ENCODE measurements around the gene UCK1. TPM values are rescaled to one million over a fixed set of nuclear protein-coding genes. Genes with fewer than 3 reads are reported as not detected.

Gene UCK1
- total and polyA plus RNA-seq, 2 of the 4 experiments (the other 2 are of a cell fraction) = 17.9 to 21.4 TPM

DNA sequence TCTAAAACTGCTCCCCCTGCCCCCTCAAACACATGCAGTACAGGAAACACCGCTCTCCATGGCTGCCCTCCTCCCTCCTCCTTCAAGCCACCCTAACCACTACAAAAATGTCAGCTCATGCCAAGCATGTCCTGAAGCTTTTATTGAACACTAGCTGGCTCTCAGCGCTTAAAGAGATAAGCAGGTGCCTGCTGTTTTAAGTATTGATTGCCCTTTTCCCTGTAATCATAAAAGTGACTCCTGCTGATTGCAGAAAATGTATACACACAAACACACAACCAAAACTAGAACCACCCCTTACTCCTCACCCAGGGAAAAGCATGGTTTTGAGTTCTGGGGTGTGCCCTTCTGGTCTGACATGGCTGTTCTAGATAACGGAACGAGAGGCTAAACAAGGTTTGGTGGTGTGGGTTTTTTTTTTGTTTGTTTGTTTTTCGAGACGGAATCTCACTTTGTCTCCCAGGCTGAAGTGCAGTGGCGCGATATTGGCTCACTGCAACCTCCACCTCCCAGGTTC is 3.7 kb upstream of the UCK1 start:
- Histone ChIP-seq H4K8ac (ENCODE audit: low read depth in 2 of 2, low read length in 2 of 2) (no peak overlapping the region), H3K36me3 (ENCODE audit: control insufficient read depth, insufficient read depth, low read length) (no peaks in the 10 kb centered on the region; the same call in 1 of the 2 replicates), H2BK20ac (ENCODE audit: low read depth, low read length) (no peak overlapping the region), H2BK5ac (ENCODE audit: low read depth, low read length, poor library complexity, severe bottlenecking) (no peak overlapping the region), H3K27ac (ENCODE audit: insufficient read depth, low read length) (no peak overlapping the region), H3K9ac (ENCODE audit: low read depth, low read length) (no peak overlapping the region), H3K4me1 (ENCODE audit: control insufficient read depth, insufficient read depth, low read length) (peaks cover 8% of the 10 kb centered on the region), H3K9me1 (ENCODE audit: insufficient read depth, low read length) (no peaks in the 10 kb centered on the region), H4K91ac (ENCODE audit: insufficient read depth, low read depth, low read length) (no peak overlapping the region), H2BK120ac (ENCODE audit: low read depth, low read length) (no peak overlapping the region), H3K79me1 (ENCODE audit: low read depth in 1 of 2, low read length in 2 of 2) (peaks cover 8 to 9% of the 10 kb centered on the region in 2 experiments), H3K4ac (ENCODE audit: low read depth, low read length) (no peak overlapping the region), H3K18ac (ENCODE audit: low read depth, low read length) (no peak overlapping the region), H2AFZ (replicated peaks; ENCODE audit: low read length, poor library complexity) (no peak overlapping the region), H3K14ac (replicated peaks; ENCODE audit: low read depth, low read length) (no peak overlapping the region), H4K5ac (ENCODE audit: low read depth, low read length) (no peak overlapping the region), H3K4me2 (ENCODE audit: low read depth, low read length) (no peak overlapping the region), H3K23ac (ENCODE audit: low read depth, low read length) (no peak overlapping the region), H3K4me3 (ENCODE audit: insufficient read depth, low read depth, low read length) (no peak overlapping the region), H3K56ac (ENCODE audit: extremely low read depth, insufficient read depth, low read length) (no peak overlapping the region), H2BK15ac (ENCODE audit: low read depth, low read length) (no peak overlapping the region), H3K9me3 (ENCODE audit: control insufficient read depth, insufficient read depth, low read length) (peaks cover 3% of the 10 kb centered on the region; the same call in 1 of the 2 replicates), H2AK9ac (replicated peaks; ENCODE audit: low read depth, low read length, poor library complexity) (no peak overlapping the region), H3K27me3 (ENCODE audit: control insufficient read depth, insufficient read depth, low read length) (peaks cover 7% of the 10 kb centered on the region), H2AK5ac (ENCODE audit: low read depth, low read length) (no peak overlapping the region), H4K20me1 (ENCODE audit: insufficient read depth, low read length) (no peaks in the 10 kb centered on the region)
- intact Hi-C loops (cut with micrococcal nuclease) = no loop called here
- TF ChIP-seq MAZ (IDR thresholded peaks at IDR 0.05; ENCODE audit: borderline replicate concordance, low read depth, low read length) = no peak
- TF ChIP-seq SMC3 (IDR thresholded peaks at IDR 0.05; ENCODE audit: low read depth, low read length) = no peak
- TF ChIP-seq, protein P1, sequence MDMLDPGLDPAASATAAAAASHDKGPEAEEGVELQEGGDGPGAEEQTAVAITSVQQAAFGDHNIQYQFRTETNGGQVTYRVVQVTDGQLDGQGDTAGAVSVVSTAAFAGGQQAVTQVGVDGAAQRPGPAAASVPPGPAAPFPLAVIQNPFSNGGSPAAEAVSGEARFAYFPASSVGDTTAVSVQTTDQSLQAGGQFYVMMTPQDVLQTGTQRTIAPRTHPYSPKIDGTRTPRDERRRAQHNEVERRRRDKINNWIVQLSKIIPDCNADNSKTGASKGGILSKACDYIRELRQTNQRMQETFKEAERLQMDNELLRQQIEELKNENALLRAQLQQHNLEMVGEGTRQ (IDR thresholded peaks at IDR 0.05; ENCODE audit: low read depth, low read length) = no peak
- TF ChIP-seq RFX5 (IDR thresholded peaks at IDR 0.05; ENCODE audit: low read depth, low read length) = no peak
- TF ChIP-seq CEBPB (IDR thresholded peaks at IDR 0.05; ENCODE audit: low read depth, low read length) = no peak
- no peak for DNase-seq
- ChIA-PET CTCF (interaction anchor here (1.1 kb wide), 1 partner anchor 9 kb away, joined by 4 read pairs; no protein-coding TSS in a partner anchor), POLR2A (ENCODE audit: unreplicated experiment) (no interaction called here)
- WGBS, 2 experiments (ENCODE audit: extremely low coverage in 2 of 2, insufficient read length in 1 of 2) = 40% methylated on average over 2 of the region's 8 CpGs; no CpG with 5 or more reads in 1 of the 2 experiments
- no TSS peak for BruUV-seq (replicated peaks)
- no peak for ATAC-seq (ENCODE audit: low read depth)
- dilution Hi-C loops (cut with HindIII; ENCODE audit: low sequenced_read_pairs, unreplicated experiment) = no loop called here
- in situ Hi-C loops (cut with MboI; ENCODE audit: low sequenced_read_pairs) = no loop called here
